H1 (cell line): ENCODE measurements around the gene TDRKH. TPM values are rescaled to one million over a fixed set of nuclear protein-coding genes. Genes with fewer than 3 reads are reported as not detected.

Experiments used
- CHD7 ChIP-seq: fragments of 300-600 bp; sonication (generic); IDR thresholded peaks from 2 replicates; pipeline ENCODE4 v1.7.1; 2012; ENCODE audit warnings: low read length, moderate library complexity, mild to moderate bottlenecking, inconsistent platforms; ENCODE audit not compliant: insufficient replicate concordance
- CREB1 ChIP-seq: IDR thresholded peaks from 2 replicates; pipeline ENCODE4 v1.6.1; 2012; ENCODE audit warnings: inconsistent platforms
- E2F6 ChIP-seq: IDR thresholded peaks from 2 replicates; pipeline ENCODE4 v1.6.1; 2012; ENCODE audit warnings: inconsistent platforms
- EP300 ChIP-seq, 2 experiments: IDR thresholded peaks; 1 replicate in 1 of 2; 2 replicates in 1 of 2; pipeline ENCODE4 v1.6.1; 2011 to 2012; ENCODE audit warnings: low read depth in 2 of 2, low read length in 2 of 2, mild to moderate bottlenecking in 2 of 2, borderline replicate concordance in 1 of 2, inconsistent platforms in 1 of 2, moderate library complexity in 1 of 2
- PHF8 ChIP-seq: fragments of 200-600 bp; sonication (generic); conservative IDR thresholded peaks from 2 replicates; pipeline ENCODE4 v1.7.1; 2012; ENCODE audit warnings: low read depth, mild to moderate bottlenecking, inconsistent platforms, low read length, moderate library complexity
- RAD21 ChIP-seq, 2 experiments: IDR thresholded peaks in 1 of 2; conservative IDR thresholded peaks in 1 of 2; 2 replicates each; pipeline ENCODE4 v1.6.1; 2011; ENCODE audit warnings: low read depth in 2 of 2, low read length in 2 of 2, improper control_type of control experiment in 1 of 2, inconsistent platforms in 1 of 2, mild to moderate bottlenecking in 1 of 2, moderate library complexity in 1 of 2
- TAF7 ChIP-seq: optimal IDR thresholded peaks from 2 replicates; pipeline ENCODE3; 2011; ENCODE audit warnings: low read depth, mild to moderate bottlenecking, inconsistent platforms, low read length, moderate library complexity, borderline replicate concordance
- TEAD4 ChIP-seq: IDR thresholded peaks from 2 replicates; pipeline ENCODE4 v1.6.1; 2012; ENCODE audit warnings: low read depth, low read length, inconsistent platforms, mixed read lengths
- polyA plus RNA-seq, 7 experiments: library from polyadenylated mRNA; depleted of rRNA in 3 of 7; stranded (reverse) in 5 of 7; unstranded in 2 of 7; fragments of >200 nt in 5 of 7; fragments of 200-250 nt in 2 of 7; gene quantifications; 1 replicate in 5 of 7; 2 replicates in 1 of 7; 4 replicates in 1 of 7; pipeline versions ENCODE4 v1.2.1 to v1.2.3, GENCODE V29; 2011 to 2013; ENCODE audit warnings: missing spikeins in 2 of 7, mixed read lengths in 2 of 7
- total RNA-seq: library from RNA; stranded (reverse); fragmentation: NEBNext Ultra II Directional; extraction: Animal tissue kit (Norgen Biotek cat#: 25700); gene quantifications from 2 replicates; pipeline ENCODE4 v1.2.1, GENCODE V29; 2021

Gene TDRKH
- total and polyA plus RNA-seq, 2 of the 8 experiments (the other 6 are each of a cell fraction or from before 2014, with no cell fraction given) = 9.9 to 26.1 TPM

- TF ChIP-seq CHD7 = no peak
- peak in 1 of 2 experiments; percentile 7; a peak in 1 of 3 replicates for TF ChIP-seq EP300 (IDR thresholded peaks at IDR 0.05; ENCODE audit: borderline replicate concordance in 1 of 2, low read depth in 2 of 2, low read length in 2 of 2)
- no peak for TF ChIP-seq TEAD4
- TF ChIP-seq TAF7 = peak; percentile 34
- peak; percentile 31 to 33; a peak in 3 of 4 replicates for TF ChIP-seq RAD21 (IDR thresholded peaks at IDR 0.05 in 1 of 2, conservative IDR thresholded peaks at IDR 0.05 in 1 of 2; ENCODE audit: low read depth in 2 of 2, low read length in 2 of 2)
- peak; percentile 97 for TF ChIP-seq E2F6
- TF ChIP-seq CREB1 = peak; percentile 17; the same call in 1 of the 2 replicates
- peak; percentile 30; the same call in 1 of the 2 replicates for TF ChIP-seq PHF8
Observed at GRCh38 chr1:151790071-151790939, at the start of gene TDRKH (continued).
